Forelimb muscle (tissue), 1 donor: ENCODE results near the gene CILP. TPM values are rescaled to one million over a fixed set of nuclear protein-coding genes. Genes with fewer than 3 reads are reported as not detected.

Experiments
- DNase-seq: peaks from one replicate; pipeline ENCODE4 v3.0.0-alpha.2; 2013; ENCODE audit warnings: low read depth
- polyA plus RNA-seq: library from polyadenylated mRNA; unstranded; fragments of 120-200 nt; gene quantifications from one replicate; pipeline ENCODE4 v1.2.1, GENCODE V29; 2013; ENCODE audit not compliant: insufficient read length

Gene CILP
- polyA plus RNA-seq, 1 donor = 22.1 TPM

DNA sequence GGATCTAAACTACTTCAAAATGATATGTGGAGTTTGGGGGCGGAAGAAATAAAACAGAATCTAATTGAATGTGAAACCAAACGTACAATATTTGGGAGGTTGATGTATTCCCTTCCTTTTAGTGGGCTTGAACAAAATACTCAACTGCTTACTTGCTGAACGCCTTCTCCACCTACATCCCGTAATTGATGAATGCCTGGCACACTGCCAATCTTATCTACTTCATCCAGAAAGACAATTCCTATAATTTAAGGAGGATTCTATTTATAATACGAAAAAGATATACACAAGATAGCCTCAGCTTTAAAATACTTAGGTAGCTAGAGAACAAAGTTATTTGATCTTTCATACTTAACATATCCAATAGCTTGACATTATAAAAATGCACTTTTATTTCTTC is 54.6 kb downstream of the CILP start:
- DNase-seq = no peak

DNA sequence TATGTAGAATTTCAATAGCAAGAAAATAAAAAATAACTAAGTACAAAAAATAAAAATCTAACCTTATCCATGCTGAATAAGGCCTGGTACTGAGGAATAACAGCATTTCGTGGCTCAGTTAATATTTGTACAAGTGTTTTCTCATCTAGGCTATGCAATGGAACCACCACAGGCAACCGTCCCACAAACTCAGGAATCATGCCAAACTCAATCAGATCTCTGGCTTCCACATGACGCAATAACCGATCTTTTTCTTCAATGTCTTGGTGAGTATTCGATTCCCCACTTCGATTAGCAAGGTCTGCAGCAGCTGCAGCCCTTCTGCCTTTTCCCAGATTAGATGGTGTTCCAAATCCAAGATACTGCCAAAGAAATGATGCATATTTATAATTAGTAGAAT is 56.6 kb downstream of the CILP start:
- DNase-seq = no peak

DNA sequence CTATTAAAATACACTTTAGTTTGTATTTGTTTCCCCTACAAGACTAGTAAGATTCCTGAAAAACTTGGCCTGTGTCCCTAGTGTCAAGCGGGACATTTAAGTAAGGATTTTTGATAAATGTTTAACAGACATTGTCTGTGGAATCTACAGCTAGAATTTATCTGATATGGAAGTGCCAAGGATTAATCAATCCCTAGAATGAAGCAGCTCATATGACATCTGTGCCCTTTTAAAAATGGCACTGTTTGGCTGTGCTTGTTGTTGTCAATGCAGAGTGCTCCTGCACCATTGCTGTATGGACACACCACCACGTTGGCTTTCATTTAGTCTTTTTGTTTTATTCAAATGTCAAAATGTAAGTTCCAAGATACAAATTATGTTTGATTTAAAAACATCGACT is 63.4 kb downstream of the CILP start:
- no peak for DNase-seq

DNA sequence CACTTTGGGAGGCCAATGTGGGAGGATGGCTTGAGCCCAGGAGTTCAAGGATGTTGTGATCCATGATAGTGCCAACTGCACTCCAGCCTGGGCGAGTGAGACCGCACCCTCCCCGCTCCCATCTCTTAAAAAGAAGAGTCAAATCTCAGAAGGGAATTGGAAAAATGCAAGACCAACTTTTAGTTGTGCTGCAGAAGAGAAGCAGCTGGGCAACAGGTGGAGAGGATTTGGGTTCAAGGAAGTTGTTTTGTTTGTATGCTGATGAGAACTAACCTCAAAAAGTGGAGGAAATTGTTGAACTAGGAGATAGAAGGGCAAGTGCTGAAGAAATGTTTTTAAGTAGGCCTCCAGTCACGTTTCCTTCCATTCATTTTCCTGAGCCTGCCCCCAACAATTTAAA is 64.8 kb downstream of the CILP start:
- no peak for DNase-seq

Other genes with a start within 250 kb of the CILP start
- gene SPG21, start 221.6 kb downstream of the CILP start, polyA plus RNA-seq = 84.3 TPM
- 8.5 TPM for gene MTFMT, start 181.8 kb downstream of the CILP start, polyA plus RNA-seq
- gene SLC51B, start 166.1 kb downstream of the CILP start, polyA plus RNA-seq = 1.3 TPM
- 12.7 TPM for gene RASL12, start 143.5 kb downstream of the CILP start, polyA plus RNA-seq
- 2.0 TPM for gene KBTBD13, start 134.7 kb downstream of the CILP start, polyA plus RNA-seq
- gene UBAP1L, start 96.3 kb downstream of the CILP start, polyA plus RNA-seq = 4.8 TPM
- gene PDCD7, start 77.7 kb downstream of the CILP start, polyA plus RNA-seq = 19.5 TPM
- 39.5 TPM for gene CLPX, start 26.1 kb downstream of the CILP start, polyA plus RNA-seq
- gene PARP16, start 75.4 kb upstream of the CILP start, polyA plus RNA-seq = 13.0 TPM
- not detected for gene RNU5A-1, start 84.6 kb upstream of the CILP start, polyA plus RNA-seq
- gene RNU5B-1, start 93.2 kb upstream of the CILP start, polyA plus RNA-seq = not detected
- 3.7 TPM for gene IGDCC3, start 166.5 kb upstream of the CILP start, polyA plus RNA-seq
- gene IGDCC4, start 211.5 kb upstream of the CILP start, polyA plus RNA-seq = 95.6 TPM